ENCODE data around the gene NTM.

Gene NTM

GRCh38 chr11:131506348-131506747, 135.9 kb downstream of the NTM start:
- no peak for DNase-seq

GRCh38 chr11:131510662-131511061, 140.2 kb downstream of the NTM start:
- DNase-seq = no peak

GRCh38 chr11:131511794-131512193, 141.4 kb downstream of the NTM start:
- no peak for DNase-seq

GRCh38 chr11:131512228-131512627, 141.8 kb downstream of the NTM start:
- no peak for DNase-seq

- no peak for DNase-seq
Observed at GRCh38 chr11:131514062-131514461, 143.6 kb downstream of the NTM start.

- DNase-seq = no peak
Observed at GRCh38 chr11:131518305-131518838, 148.0 kb downstream of the NTM start.

- no peak for DNase-seq
Observed at GRCh38 chr11:131522851-131523250, 152.4 kb downstream of the NTM start.

GRCh38 chr11:131530407-131530806, 160.0 kb downstream of the NTM start:
- no peak for DNase-seq

- no peak for DNase-seq
Observed at GRCh38 chr11:131533149-131533548, 162.7 kb downstream of the NTM start.

GRCh38 chr11:131533998-131534397, 163.6 kb downstream of the NTM start:
- DNase-seq = no peak

GRCh38 chr11:131534611-131535010, 164.2 kb downstream of the NTM start:
- DNase-seq = no peak

GRCh38 chr11:131536159-131536558, 165.7 kb downstream of the NTM start:
- DNase-seq = no peak

GRCh38 chr11:131537196-131537595, 166.8 kb downstream of the NTM start:
- no peak for DNase-seq

- no peak for DNase-seq
Observed at GRCh38 chr11:131537748-131538147, 167.3 kb downstream of the NTM start.

- no peak for DNase-seq
Observed at GRCh38 chr11:131538322-131538721, 167.9 kb downstream of the NTM start.

GRCh38 chr11:131540676-131541075, 170.3 kb downstream of the NTM start:
- no peak for DNase-seq

- no peak for DNase-seq
Observed at GRCh38 chr11:131543389-131544025, 173.1 kb downstream of the NTM start.

- no peak for DNase-seq
Observed at GRCh38 chr11:131544591-131544990, 174.2 kb downstream of the NTM start.

- no peak for DNase-seq
Observed at GRCh38 chr11:131546218-131546895, 175.9 kb downstream of the NTM start.

GRCh38 chr11:131549099-131549498, 178.7 kb downstream of the NTM start:
- no peak for DNase-seq

- no peak for DNase-seq
Observed at GRCh38 chr11:131549770-131550169, 179.4 kb downstream of the NTM start.

- DNase-seq = no peak
Observed at GRCh38 chr11:131560287-131560686, 189.9 kb downstream of the NTM start.

GRCh38 chr11:131561501-131561900, 191.1 kb downstream of the NTM start:
- DNase-seq = no peak

GRCh38 chr11:131561972-131562371, 191.6 kb downstream of the NTM start:
- no peak for DNase-seq

- DNase-seq = no peak
Observed at GRCh38 chr11:131568318-131568717, 197.9 kb downstream of the NTM start.
